ENCODE measurements around the gene BICDL2. TPM values are rescaled to one million over a fixed set of nuclear protein-coding genes. Genes with fewer than 3 reads are reported as not detected.

Gene BICDL2
- total and polyA plus RNA-seq, 9 of the 15 experiments (the other 6 are each of a cell fraction or from before 2014, with no cell fraction given) = 0.09 to 0.28 (median 0.09) TPM; not detected in 6

- TF ChIP-seq, protein P1, sequence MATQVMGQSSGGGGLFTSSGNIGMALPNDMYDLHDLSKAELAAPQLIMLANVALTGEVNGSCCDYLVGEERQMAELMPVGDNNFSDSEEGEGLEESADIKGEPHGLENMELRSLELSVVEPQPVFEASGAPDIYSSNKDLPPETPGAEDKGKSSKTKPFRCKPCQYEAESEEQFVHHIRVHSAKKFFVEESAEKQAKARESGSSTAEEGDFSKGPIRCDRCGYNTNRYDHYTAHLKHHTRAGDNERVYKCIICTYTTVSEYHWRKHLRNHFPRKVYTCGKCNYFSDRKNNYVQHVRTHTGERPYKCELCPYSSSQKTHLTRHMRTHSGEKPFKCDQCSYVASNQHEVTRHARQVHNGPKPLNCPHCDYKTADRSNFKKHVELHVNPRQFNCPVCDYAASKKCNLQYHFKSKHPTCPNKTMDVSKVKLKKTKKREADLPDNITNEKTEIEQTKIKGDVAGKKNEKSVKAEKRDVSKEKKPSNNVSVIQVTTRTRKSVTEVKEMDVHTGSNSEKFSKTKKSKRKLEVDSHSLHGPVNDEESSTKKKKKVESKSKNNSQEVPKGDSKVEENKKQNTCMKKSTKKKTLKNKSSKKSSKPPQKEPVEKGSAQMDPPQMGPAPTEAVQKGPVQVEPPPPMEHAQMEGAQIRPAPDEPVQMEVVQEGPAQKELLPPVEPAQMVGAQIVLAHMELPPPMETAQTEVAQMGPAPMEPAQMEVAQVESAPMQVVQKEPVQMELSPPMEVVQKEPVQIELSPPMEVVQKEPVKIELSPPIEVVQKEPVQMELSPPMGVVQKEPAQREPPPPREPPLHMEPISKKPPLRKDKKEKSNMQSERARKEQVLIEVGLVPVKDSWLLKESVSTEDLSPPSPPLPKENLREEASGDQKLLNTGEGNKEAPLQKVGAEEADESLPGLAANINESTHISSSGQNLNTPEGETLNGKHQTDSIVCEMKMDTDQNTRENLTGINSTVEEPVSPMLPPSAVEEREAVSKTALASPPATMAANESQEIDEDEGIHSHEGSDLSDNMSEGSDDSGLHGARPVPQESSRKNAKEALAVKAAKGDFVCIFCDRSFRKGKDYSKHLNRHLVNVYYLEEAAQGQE (IDR thresholded peaks at IDR 0.05; ENCODE audit: borderline replicate concordance) = peak; percentile 73
- TF ChIP-seq, protein P1 (CRISPR knock-in tag; IDR thresholded peaks at IDR 0.05; ENCODE audit: low read depth) = no peak; the same call in 1 of the 2 replicates
- TF ChIP-seq FOXM1 (IDR thresholded peaks at IDR 0.05; ENCODE audit: low read depth) = no peak
- TF ChIP-seq FOXM1 (CRISPR knock-in tag; IDR thresholded peaks at IDR 0.05; ENCODE audit: low read depth) = 0 out of 2 replicates have a peak, but pooled peaks have one; percentile 42
- no peak for TF ChIP-seq ADNP (tag; IDR thresholded peaks at IDR 0.05)
- peak; percentile 59 to 67 for TF ChIP-seq NRF1 (conservative IDR thresholded peaks at IDR 0.05 in 1 of 2, IDR thresholded peaks at IDR 0.05 in 1 of 2)
- TF ChIP-seq ZNF316 (IDR thresholded peaks at IDR 0.05) = no peak
- TF ChIP-seq SAP30 (IDR thresholded peaks at IDR 0.05; ENCODE audit: borderline replicate concordance, insufficient read depth, low read depth, low read length, poor library complexity, severe bottlenecking) = no peak
- TF ChIP-seq, protein P2, sequence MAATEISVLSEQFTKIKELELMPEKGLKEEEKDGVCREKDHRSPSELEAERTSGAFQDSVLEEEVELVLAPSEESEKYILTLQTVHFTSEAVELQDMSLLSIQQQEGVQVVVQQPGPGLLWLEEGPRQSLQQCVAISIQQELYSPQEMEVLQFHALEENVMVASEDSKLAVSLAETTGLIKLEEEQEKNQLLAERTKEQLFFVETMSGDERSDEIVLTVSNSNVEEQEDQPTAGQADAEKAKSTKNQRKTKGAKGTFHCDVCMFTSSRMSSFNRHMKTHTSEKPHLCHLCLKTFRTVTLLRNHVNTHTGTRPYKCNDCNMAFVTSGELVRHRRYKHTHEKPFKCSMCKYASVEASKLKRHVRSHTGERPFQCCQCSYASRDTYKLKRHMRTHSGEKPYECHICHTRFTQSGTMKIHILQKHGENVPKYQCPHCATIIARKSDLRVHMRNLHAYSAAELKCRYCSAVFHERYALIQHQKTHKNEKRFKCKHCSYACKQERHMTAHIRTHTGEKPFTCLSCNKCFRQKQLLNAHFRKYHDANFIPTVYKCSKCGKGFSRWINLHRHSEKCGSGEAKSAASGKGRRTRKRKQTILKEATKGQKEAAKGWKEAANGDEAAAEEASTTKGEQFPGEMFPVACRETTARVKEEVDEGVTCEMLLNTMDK (IDR thresholded peaks at IDR 0.05; ENCODE audit: borderline replicate concordance, insufficient read depth, low read depth, low read length, poor library complexity, severe bottlenecking) = peak; percentile 94
- TF ChIP-seq HDAC6 (IDR thresholded peaks at IDR 0.05; ENCODE audit: low read depth, low read length) = 0 out of 2 replicates have a peak, but pooled peaks have one; percentile 4
- TF ChIP-seq HMGN3 (IDR thresholded peaks at IDR 0.05; ENCODE audit: borderline replicate concordance, extremely low read depth, insufficient read length, low read depth, low read length) = peak; percentile 83
Measured at GRCh38 chr16:3027983-3028715, 8.6 kb downstream of the BICDL2 start (continued).

Measured in K562 (cell line).